ENCODE results near the gene ARHGAP32.
"Not testable (repeated sequence)": the region's sequence is repeated elsewhere in the genome, so short reads cannot be mapped to it uniquely, and the experiment has no call there.

DNA sequence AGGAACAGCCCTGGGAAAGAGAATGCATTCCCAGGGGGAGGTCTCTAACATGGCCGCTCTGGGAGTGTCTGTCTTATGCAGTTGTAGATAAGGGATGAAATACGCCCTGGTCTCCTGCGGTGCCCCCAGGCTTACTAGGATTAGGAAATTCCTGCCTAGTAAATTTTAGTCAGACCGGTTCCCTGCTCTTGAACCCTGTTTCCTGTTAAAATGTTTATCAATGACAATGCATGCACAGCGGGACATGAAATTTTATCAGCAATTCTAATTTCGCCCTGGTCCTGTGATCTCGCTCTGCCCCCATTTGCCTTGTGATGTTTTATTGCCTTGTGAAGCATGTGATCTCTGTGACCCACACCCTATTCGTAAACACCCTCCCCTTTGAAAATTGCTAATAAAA lies 193.0 kb downstream of the ARHGAP32 start:
- TF ChIP-seq, protein P1, sequence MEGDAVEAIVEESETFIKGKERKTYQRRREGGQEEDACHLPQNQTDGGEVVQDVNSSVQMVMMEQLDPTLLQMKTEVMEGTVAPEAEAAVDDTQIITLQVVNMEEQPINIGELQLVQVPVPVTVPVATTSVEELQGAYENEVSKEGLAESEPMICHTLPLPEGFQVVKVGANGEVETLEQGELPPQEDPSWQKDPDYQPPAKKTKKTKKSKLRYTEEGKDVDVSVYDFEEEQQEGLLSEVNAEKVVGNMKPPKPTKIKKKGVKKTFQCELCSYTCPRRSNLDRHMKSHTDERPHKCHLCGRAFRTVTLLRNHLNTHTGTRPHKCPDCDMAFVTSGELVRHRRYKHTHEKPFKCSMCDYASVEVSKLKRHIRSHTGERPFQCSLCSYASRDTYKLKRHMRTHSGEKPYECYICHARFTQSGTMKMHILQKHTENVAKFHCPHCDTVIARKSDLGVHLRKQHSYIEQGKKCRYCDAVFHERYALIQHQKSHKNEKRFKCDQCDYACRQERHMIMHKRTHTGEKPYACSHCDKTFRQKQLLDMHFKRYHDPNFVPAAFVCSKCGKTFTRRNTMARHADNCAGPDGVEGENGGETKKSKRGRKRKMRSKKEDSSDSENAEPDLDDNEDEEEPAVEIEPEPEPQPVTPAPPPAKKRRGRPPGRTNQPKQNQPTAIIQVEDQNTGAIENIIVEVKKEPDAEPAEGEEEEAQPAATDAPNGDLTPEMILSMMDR (IDR thresholded peaks at IDR 0.05) = not testable (repeated sequence)
- TF ChIP-seq POLR2A (IDR thresholded peaks at IDR 0.05) = not testable (repeated sequence)

All from heart left ventricle (tissue), 13 donors.